Tibial nerve (tissue), 4 donors: Measurements from ENCODE around the gene PTPRG.

ENCODE experiments used
- EP300 ChIP-seq, 2 donors: sonication (generic); formaldehyde crosslinking; IDR thresholded peaks; one replicate each; pipeline ENCODE4 v1.6.1; 2017; ENCODE audit warnings: antibody characterized with exemption in 2 of 2, mild to moderate bottlenecking in 1 of 2
- POLR2A ChIP-seq, 2 donors: fragments of 450-650 bp; IDR thresholded peaks; one replicate each; pipeline ENCODE4 v1.6.1; 2017; ENCODE audit warnings: antibody characterized with exemption in 2 of 2, mild to moderate bottlenecking in 2 of 2, moderate library complexity in 2 of 2
- TF ChIP-seq, protein P1 (sequence below), 5 experiments: fragments of 200-600 bp in 3 of 5; fragments of 450-650 bp in 2 of 5; sonication (generic) in 3 of 5; IDR thresholded peaks; one replicate each; pipeline ENCODE4 v1.5.1; 2016 to 2019; ENCODE audit warnings: antibody characterized with exemption in 5 of 5, mild to moderate bottlenecking in 3 of 5, moderate library complexity in 2 of 5

DNA sequence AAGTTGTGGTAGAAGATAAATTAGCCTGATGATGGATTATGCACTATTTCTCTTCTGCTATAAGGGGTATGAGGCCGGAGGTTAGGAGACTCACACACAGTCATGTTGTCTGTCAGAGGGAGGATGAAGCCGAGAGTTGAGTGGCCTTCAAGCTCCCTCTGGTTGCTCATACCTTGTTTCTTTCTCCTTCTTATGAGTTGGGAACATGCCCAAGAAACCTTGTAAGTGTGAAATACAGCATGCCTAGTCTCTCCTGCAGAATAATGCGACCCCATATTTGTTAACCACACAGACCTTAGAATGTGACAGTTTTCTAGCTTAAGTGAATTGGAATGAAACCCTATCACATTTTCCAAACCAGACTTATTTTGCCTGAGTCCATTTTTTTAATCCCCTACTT, 366.7 kb downstream of the PTPRG start:
- TF ChIP-seq, protein P1, sequence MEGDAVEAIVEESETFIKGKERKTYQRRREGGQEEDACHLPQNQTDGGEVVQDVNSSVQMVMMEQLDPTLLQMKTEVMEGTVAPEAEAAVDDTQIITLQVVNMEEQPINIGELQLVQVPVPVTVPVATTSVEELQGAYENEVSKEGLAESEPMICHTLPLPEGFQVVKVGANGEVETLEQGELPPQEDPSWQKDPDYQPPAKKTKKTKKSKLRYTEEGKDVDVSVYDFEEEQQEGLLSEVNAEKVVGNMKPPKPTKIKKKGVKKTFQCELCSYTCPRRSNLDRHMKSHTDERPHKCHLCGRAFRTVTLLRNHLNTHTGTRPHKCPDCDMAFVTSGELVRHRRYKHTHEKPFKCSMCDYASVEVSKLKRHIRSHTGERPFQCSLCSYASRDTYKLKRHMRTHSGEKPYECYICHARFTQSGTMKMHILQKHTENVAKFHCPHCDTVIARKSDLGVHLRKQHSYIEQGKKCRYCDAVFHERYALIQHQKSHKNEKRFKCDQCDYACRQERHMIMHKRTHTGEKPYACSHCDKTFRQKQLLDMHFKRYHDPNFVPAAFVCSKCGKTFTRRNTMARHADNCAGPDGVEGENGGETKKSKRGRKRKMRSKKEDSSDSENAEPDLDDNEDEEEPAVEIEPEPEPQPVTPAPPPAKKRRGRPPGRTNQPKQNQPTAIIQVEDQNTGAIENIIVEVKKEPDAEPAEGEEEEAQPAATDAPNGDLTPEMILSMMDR (IDR thresholded peaks at IDR 0.05) = no peak
- no peak for TF ChIP-seq POLR2A (IDR thresholded peaks at IDR 0.05)
- TF ChIP-seq EP300 (IDR thresholded peaks at IDR 0.05) = no peak
